ENCODE measurements around the gene RGPD4. TPM values are rescaled to one million over a fixed set of nuclear protein-coding genes. Genes with fewer than 3 reads are reported as not detected.

Gene RGPD4
- total RNA-seq, 2 experiments from 2014 or later: not detected

DNA sequence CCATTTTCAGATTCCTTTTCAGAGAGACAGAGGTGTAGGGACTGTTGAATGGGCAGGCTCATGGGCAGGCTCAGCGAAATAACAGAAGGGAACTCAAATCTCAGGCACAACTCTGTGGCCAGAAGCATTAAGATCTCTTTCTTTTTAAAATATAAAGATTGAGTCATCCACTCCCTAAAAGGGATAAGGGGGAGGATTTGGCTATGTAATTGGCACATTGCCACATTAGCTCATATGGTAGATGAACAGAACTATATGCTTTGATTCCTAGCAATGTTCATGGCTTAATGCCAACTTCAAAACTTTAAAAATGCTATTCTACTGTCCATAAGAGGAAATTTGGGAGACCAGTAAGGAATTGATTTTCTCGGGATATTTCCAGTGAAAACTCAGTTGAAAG is 105.8 kb downstream of the RGPD4 start:
- TF ChIP-seq, protein P1, sequence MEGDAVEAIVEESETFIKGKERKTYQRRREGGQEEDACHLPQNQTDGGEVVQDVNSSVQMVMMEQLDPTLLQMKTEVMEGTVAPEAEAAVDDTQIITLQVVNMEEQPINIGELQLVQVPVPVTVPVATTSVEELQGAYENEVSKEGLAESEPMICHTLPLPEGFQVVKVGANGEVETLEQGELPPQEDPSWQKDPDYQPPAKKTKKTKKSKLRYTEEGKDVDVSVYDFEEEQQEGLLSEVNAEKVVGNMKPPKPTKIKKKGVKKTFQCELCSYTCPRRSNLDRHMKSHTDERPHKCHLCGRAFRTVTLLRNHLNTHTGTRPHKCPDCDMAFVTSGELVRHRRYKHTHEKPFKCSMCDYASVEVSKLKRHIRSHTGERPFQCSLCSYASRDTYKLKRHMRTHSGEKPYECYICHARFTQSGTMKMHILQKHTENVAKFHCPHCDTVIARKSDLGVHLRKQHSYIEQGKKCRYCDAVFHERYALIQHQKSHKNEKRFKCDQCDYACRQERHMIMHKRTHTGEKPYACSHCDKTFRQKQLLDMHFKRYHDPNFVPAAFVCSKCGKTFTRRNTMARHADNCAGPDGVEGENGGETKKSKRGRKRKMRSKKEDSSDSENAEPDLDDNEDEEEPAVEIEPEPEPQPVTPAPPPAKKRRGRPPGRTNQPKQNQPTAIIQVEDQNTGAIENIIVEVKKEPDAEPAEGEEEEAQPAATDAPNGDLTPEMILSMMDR (conservative IDR thresholded peaks at IDR 0.05; ENCODE audit: low read length): no peak
- no peaks in the 10 kb centered on the region for H3K79me2 ChIP-seq (ENCODE audit: insufficient read depth, low read depth, low read length)
- H3K4me2 ChIP-seq (ENCODE audit: low read length): no peak overlapping the region
- H2AFZ ChIP-seq (ENCODE audit: low read length): no peak overlapping the region
- CTCF ChIA-PET (ENCODE audit: unreplicated experiment): no interaction called here
- DNase-seq (ENCODE audit: low spot score): no peak
- no TSS peak for BruUV-seq (replicated peaks)
- no peak overlapping the region for H3K27ac ChIP-seq (ENCODE audit: low read depth, low read length, poor library complexity, severe bottlenecking)
- POLR2A ChIA-PET: no interaction called here
- no peaks in the 10 kb centered on the region for H3K9me3 ChIP-seq (ENCODE audit: low read length)
- H3K4me1 ChIP-seq (ENCODE audit: insufficient read depth, low read length, poor library complexity, severe bottlenecking): no peaks in the 10 kb centered on the region
- H3K9me2 ChIP-seq (ENCODE audit: insufficient read depth, low read length): no peaks in the 10 kb centered on the region
- intact Hi-C loops (cut with micrococcal nuclease; ENCODE audit: unreplicated experiment): no loop called here
- H3K4me3 ChIP-seq (ENCODE audit: low read depth, low read length, poor library complexity, severe bottlenecking): no peak overlapping the region
- no peaks in the 10 kb centered on the region for H4K20me1 ChIP-seq (ENCODE audit: insufficient read depth, low read length)
- no peaks in the 10 kb centered on the region for H3K36me3 ChIP-seq (ENCODE audit: insufficient read depth, low read length)

DNA sequence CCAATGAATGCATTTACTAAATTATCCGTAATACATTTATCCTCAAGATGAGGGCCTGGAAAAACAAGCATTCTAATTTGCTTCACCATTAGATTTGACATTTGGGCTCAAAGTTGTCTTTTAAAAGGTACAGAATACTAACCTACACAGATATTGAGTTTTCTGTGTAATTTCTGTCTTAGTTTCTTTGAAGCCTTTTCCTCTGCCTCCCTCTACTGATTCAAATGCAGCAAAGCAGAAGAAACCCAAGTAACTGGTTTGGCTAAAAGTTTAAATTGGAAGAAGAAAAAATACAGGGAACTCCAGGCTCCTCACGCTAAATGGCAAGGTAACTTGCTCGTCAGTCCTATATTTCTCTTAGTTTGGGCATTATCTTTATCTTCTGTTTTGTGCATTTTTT is 106.3 kb downstream of the RGPD4 start:
- POLR2A ChIA-PET: no interaction called here
- H4K20me1 ChIP-seq (ENCODE audit: insufficient read depth, low read length): no peaks in the 10 kb centered on the region
- no peak overlapping the region for H3K27ac ChIP-seq (ENCODE audit: low read depth, low read length, poor library complexity, severe bottlenecking)
- H2AFZ ChIP-seq (ENCODE audit: low read length): no peak overlapping the region
- H3K4me1 ChIP-seq (ENCODE audit: insufficient read depth, low read length, poor library complexity, severe bottlenecking): no peaks in the 10 kb centered on the region
- TF ChIP-seq, protein P1 (conservative IDR thresholded peaks at IDR 0.05; ENCODE audit: low read length): 0 out of 2 replicates have a peak, but pooled peaks have one; percentile 34
- no peak for TF ChIP-seq EZH2phosphoT487 (IDR thresholded peaks at IDR 0.05; ENCODE audit: borderline replicate concordance, low read depth, low read length)
- H3K9me3 ChIP-seq (ENCODE audit: low read length): no peaks in the 10 kb centered on the region
- no peak overlapping the region for H3K4me2 ChIP-seq (ENCODE audit: low read length)
- CTCF ChIA-PET (ENCODE audit: unreplicated experiment): no interaction called here
- BruUV-seq (replicated peaks): no TSS peak
- H3K79me2 ChIP-seq (ENCODE audit: insufficient read depth, low read depth, low read length): no peaks in the 10 kb centered on the region
- no peak overlapping the region for H3K4me3 ChIP-seq (ENCODE audit: low read depth, low read length, poor library complexity, severe bottlenecking)
- no peak for DNase-seq (ENCODE audit: low spot score)
- H3K9me2 ChIP-seq (ENCODE audit: insufficient read depth, low read length): no peaks in the 10 kb centered on the region
- no peaks in the 10 kb centered on the region for H3K36me3 ChIP-seq (ENCODE audit: insufficient read depth, low read length)
- intact Hi-C loops (cut with micrococcal nuclease; ENCODE audit: unreplicated experiment): no loop called here

DNA sequence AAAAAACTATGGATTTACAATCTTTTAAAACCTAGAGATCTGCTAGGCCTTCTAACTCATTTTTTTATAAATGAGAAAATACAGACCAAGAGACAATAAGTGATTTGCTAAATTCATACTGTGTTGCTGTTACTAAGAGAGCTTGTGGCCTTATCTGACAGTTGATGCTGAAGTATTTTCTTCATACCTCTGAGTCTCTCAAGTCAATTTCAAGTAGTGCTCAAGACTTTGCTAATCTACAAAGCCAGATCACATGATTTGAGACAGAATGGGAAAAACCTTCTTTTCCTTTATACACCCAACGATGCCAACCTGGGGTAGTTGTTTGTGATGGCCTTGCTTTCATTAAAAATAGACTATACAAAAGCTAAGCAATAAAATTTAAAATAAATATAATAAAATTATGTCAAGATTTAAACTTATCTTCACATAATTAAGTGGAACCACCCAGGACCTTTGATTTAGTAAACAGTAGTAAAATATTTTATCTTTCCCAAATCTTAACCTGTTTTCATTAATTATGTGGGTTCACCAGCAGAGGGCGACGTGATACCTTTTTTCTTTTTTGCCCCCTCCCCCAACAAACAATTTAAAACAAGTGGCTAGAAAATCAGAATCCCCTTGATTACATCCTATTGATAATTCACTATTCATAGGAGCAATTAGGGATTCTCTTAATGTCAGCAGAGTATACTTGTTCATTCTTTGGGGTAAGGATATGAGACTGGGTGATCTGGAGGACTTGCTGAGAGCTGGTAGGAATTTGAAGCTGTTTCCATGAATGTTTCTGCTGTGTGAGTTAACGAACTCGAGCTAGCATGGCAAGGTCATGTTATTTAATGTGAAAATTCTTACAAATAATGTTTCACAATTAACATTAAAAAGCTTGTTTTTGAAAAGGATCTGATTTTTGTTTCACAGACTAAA is 110.0 kb downstream of the RGPD4 start:
- no peaks in the 10 kb centered on the region for H3K79me2 ChIP-seq (ENCODE audit: insufficient read depth, low read depth, low read length)
- H4K20me1 ChIP-seq (ENCODE audit: insufficient read depth, low read length): no peaks in the 10 kb centered on the region
- POLR2A ChIA-PET: interaction anchor here (0.7 to 1.2 kb wide), 2 partner anchors 11 to 102 kb away, joined by 3 to 4 read pairs; no protein-coding TSS in a partner anchor
- no peak for DNase-seq (ENCODE audit: low spot score)
- intact Hi-C loops (cut with micrococcal nuclease; ENCODE audit: unreplicated experiment): no loop called here
- BruUV-seq (replicated peaks): no TSS peak
- no peak for TF ChIP-seq EZH2phosphoT487 (IDR thresholded peaks at IDR 0.05; ENCODE audit: borderline replicate concordance, low read depth, low read length)
- TF ChIP-seq, protein P1 (conservative IDR thresholded peaks at IDR 0.05; ENCODE audit: low read length): peak; percentile 76
- no peak overlapping the region for H3K27ac ChIP-seq (ENCODE audit: low read depth, low read length, poor library complexity, severe bottlenecking)
- H3K4me1 ChIP-seq (ENCODE audit: insufficient read depth, low read length, poor library complexity, severe bottlenecking): no peaks in the 10 kb centered on the region
- H3K4me3 ChIP-seq (ENCODE audit: low read depth, low read length, poor library complexity, severe bottlenecking): no peak overlapping the region
- H3K9me3 ChIP-seq (ENCODE audit: low read length): no peaks in the 10 kb centered on the region
- no peaks in the 10 kb centered on the region for H3K9me2 ChIP-seq (ENCODE audit: insufficient read depth, low read length)
- no peak overlapping the region for H3K4me2 ChIP-seq (ENCODE audit: low read length)
- CTCF ChIA-PET (ENCODE audit: unreplicated experiment): no interaction called here
- no peaks in the 10 kb centered on the region for H3K36me3 ChIP-seq (ENCODE audit: insufficient read depth, low read length)
- no peak overlapping the region for H2AFZ ChIP-seq (ENCODE audit: low read length)

All from OCI-LY7 (cell line).